Caco-2 (cell line): Measurements from ENCODE around the gene APP. TPM values are rescaled to one million over a fixed set of nuclear protein-coding genes. Genes with fewer than 3 reads are reported as not detected.

Source experiments
- BruUV-seq: library from RNA; stranded (reverse); fragments of 400-500 nt; replicated peaks from 2 replicates; lab custom pipeline; 2021; lab: Mats Ljungman, UMichigan
- CTCF ChIA-PET: fragments of 300-600 bp; sonication (Branson Sonifier 250); formaldehyde crosslinking; loops from one replicate; lab custom pipeline; 2022; ENCODE audit warnings: antibody characterized with exemption; lab: Charles Lee
- POLR2A ChIA-PET: fragments of 300-600 bp; sonication (Branson Sonifier 250); formaldehyde crosslinking; loops from one replicate; lab custom pipeline; 2022; ENCODE audit warnings: antibody characterized with exemption; lab: Charles Lee
- DNase-seq, 2 experiments: peaks; one replicate each; pipeline versions ENCODE4 v3.0.0 to v3.0.0-alpha.2; 2020 to 2022
- H3K27me3 ChIP-seq: replicated peaks from 2 replicates; pipeline ENCODE4 v1.6.0; 2011; ENCODE audit warnings: low read length; ENCODE audit not compliant: control insufficient read depth, insufficient read depth
- H3K36me3 ChIP-seq: 2 replicates; pipeline ENCODE4 v1.5.1; 2011; ENCODE audit warnings: low read length; ENCODE audit not compliant: control insufficient read depth, insufficient read depth
- H3K4me1 ChIP-seq: fragments of 250-450 bp; sonication (Bioruptor Pico); 2 replicates; pipeline ENCODE4 v1.5.1; 2020; ENCODE audit warnings: mild to moderate bottlenecking
- H3K4me3 ChIP-seq: 2 replicates; pipeline ENCODE4 v1.5.1; 2011; ENCODE audit warnings: low read depth, mild to moderate bottlenecking, control low read depth, low read length
- H3K9me3 ChIP-seq: fragments of 250-450 bp; sonication (Bioruptor Pico); 2 replicates; pipeline ENCODE4 v1.5.1; 2020; ENCODE audit warnings: mild to moderate bottlenecking, moderate library complexity
- H3K27ac Mint-ChIP-seq: one replicate; pipeline ENCODE4 v1.8.0; 2022; ENCODE audit warnings: mixed read lengths; ENCODE audit not compliant: unreplicated experiment
- H3K27me3 Mint-ChIP-seq: one replicate; pipeline ENCODE4 v1.8.0; 2022; ENCODE audit warnings: mixed read lengths; ENCODE audit not compliant: insufficient read depth, unreplicated experiment
- H3K36me3 Mint-ChIP-seq: one replicate; pipeline ENCODE4 v1.8.0; 2022; ENCODE audit warnings: mild to moderate bottlenecking, mixed read lengths; ENCODE audit not compliant: insufficient read depth, unreplicated experiment
- H3K4me1 Mint-ChIP-seq: one replicate; pipeline ENCODE4 v1.8.0; 2022; ENCODE audit warnings: low read depth, mixed read lengths; ENCODE audit not compliant: unreplicated experiment
- H3K4me3 Mint-ChIP-seq: one replicate; pipeline ENCODE4 v1.8.0; 2022; ENCODE audit warnings: mild to moderate bottlenecking, moderate library complexity, mixed read lengths; ENCODE audit not compliant: unreplicated experiment
- H3K9me3 Mint-ChIP-seq: one replicate; pipeline ENCODE4 v1.8.0; 2022; ENCODE audit warnings: mixed read lengths; ENCODE audit not compliant: unreplicated experiment
- intact Hi-C: fragments of 100-400 bp; cut with micrococcal nuclease; formaldehyde crosslinking; loops from one replicate; pipeline ENCODE4 v1.10.0; 2022; ENCODE audit not compliant: unreplicated experiment
- total RNA-seq: library from RNA; stranded (reverse); gene quantifications from 2 replicates; pipeline ENCODE4 v1.2.3, GENCODE V29; 2022
- TF ChIP-seq, protein P1 (sequence below), 2 experiments: fragments of 200-600 bp in 1 of 2; IDR thresholded peaks; 1 replicate in 1 of 2; 2 replicates in 1 of 2; pipeline versions ENCODE4 v1.5.1 to v1.8.0; 2011 to 2022; ENCODE audit warnings: antibody characterized with exemption in 1 of 2, control low read depth in 1 of 2, inconsistent platforms in 1 of 2, low read depth in 1 of 2, low read length in 1 of 2, mild to moderate bottlenecking in 1 of 2, moderate library complexity in 1 of 2; ENCODE audit not compliant: insufficient read depth in 1 of 2, severe bottlenecking in 1 of 2, unreplicated experiment in 1 of 2

APP gene
- total RNA-seq, 1 experiment from 2014 or later, result 331 TPM

DNA sequence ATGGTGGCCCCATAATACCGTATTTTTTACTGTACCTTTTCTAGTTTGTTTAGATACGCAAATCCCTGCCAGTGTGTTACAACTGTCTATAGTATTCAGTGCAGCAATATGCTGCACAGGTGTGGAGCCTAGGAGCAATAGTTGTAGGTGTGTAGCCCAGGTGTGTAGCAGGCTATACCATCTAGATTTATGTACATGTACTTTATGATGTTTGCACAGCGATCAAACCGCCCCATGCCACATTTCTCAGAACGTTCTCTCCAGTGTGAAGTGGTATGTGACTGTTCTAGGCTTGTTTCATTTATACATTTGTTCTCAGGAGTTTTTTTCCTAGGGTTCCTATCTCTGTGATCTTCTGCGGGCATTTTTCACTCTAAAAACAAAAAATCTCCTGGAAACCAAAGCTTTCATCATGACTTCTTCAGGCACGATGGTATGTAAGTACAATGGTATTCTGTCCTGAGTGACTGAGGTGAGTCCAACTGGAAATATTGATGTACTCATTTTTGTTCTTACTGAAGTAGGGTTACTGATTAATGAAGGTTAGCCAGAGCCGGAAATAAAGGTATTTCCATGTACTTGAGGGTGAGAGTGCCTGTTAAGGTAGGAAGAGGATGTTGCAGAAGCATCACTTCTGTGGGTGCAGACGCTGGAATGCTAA is 282.8 kb downstream of the APP start:
- no TSS peak for BruUV-seq
- Histone ChIP-seq H3K9me3 (no peaks in the 10 kb centered on the region), H3K4me1 (no peaks in the 10 kb centered on the region), H3K27me3 (no peaks in the 10 kb centered on the region), H3K4me3 (no peak overlapping the region), H3K36me3 (peaks cover 2% of the 10 kb centered on the region)
- intact Hi-C loops, result no loop called here
- ChIA-PET CTCF (no interaction called here), POLR2A (no interaction called here)
- Mint-ChIP-seq H3K4me1 (peaks cover 6% of the 10 kb centered on the region), H3K9me3 (no peaks in the 10 kb centered on the region), H3K27ac (no peak overlapping the region), H3K4me3 (no peak overlapping the region), H3K27me3 (no peaks in the 10 kb centered on the region), H3K36me3 (peaks cover 60% of the 10 kb centered on the region)
- no peak for DNase-seq
- TF ChIP-seq, protein P1, sequence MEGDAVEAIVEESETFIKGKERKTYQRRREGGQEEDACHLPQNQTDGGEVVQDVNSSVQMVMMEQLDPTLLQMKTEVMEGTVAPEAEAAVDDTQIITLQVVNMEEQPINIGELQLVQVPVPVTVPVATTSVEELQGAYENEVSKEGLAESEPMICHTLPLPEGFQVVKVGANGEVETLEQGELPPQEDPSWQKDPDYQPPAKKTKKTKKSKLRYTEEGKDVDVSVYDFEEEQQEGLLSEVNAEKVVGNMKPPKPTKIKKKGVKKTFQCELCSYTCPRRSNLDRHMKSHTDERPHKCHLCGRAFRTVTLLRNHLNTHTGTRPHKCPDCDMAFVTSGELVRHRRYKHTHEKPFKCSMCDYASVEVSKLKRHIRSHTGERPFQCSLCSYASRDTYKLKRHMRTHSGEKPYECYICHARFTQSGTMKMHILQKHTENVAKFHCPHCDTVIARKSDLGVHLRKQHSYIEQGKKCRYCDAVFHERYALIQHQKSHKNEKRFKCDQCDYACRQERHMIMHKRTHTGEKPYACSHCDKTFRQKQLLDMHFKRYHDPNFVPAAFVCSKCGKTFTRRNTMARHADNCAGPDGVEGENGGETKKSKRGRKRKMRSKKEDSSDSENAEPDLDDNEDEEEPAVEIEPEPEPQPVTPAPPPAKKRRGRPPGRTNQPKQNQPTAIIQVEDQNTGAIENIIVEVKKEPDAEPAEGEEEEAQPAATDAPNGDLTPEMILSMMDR (IDR thresholded peaks at IDR 0.05; ENCODE audit: insufficient read depth in 1 of 2, low read depth in 1 of 2, low read length in 1 of 2, severe bottlenecking in 1 of 2, unreplicated experiment in 1 of 2), result no peak

DNA sequence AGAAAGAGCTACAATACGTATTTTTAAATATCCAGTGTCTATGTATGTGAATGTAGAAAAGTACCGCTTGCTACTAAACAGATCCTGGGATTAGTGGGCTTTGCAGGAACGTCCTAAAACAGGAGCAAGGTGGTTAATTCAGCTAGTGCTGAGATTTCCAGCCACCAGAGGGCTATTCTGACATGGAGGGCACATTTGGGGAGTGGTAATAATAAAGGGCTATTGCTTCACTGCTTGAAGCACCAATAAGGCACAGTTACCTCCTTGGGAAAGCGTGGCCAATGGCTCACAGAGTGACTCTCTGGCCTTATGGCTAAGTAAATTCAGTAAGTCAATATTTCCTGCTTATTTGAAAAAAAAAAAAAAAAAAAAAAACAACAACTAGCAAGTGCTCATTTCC is 283.4 kb downstream of the APP start:
- ChIA-PET POLR2A (no interaction called here), CTCF (no interaction called here)
- Mint-ChIP-seq H3K4me3 (no peak overlapping the region), H3K36me3 (peaks cover 60% of the 10 kb centered on the region), H3K4me1 (peaks cover 6% of the 10 kb centered on the region), H3K27me3 (no peaks in the 10 kb centered on the region), H3K9me3 (no peaks in the 10 kb centered on the region), H3K27ac (no peak overlapping the region)
- no TSS peak for BruUV-seq
- H3K36me3 ChIP-seq, result peaks cover 2% of the 10 kb centered on the region
- no peaks in the 10 kb centered on the region for H3K27me3 ChIP-seq
- H3K4me3 ChIP-seq, result no peak overlapping the region
- DNase-seq, result peak in 1 of 2 experiments; percentile 8
- no peaks in the 10 kb centered on the region for H3K9me3 ChIP-seq
- no peaks in the 10 kb centered on the region for H3K4me1 ChIP-seq
- TF ChIP-seq, protein P1 (IDR thresholded peaks at IDR 0.05; ENCODE audit: insufficient read depth in 1 of 2, low read depth in 1 of 2, low read length in 1 of 2, severe bottlenecking in 1 of 2, unreplicated experiment in 1 of 2), result no peak
- intact Hi-C loops, result no loop called here

DNA sequence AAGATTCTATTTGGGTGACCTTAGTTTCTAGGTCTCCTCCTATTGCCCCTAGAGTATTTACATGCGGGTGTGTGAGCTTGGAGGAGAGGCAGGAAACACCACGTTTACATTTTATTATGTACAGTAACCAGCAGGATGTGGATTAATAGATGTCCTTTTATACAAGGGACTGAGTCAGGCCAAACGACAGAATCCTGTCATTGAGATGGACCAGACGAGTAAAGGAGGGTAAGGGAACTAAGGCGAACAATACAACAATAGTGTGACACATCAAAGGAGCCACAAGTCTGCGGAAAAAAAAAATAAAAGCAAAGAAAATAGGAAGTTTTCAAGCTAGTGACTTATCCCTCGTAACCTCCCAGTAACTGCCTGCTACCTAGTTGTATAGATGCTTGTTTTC is 284.7 kb downstream of the APP start:
- Mint-ChIP-seq H3K4me3 (no peak overlapping the region), H3K36me3 (peaks cover 61% of the 10 kb centered on the region), H3K27me3 (no peaks in the 10 kb centered on the region), H3K4me1 (peaks cover 6% of the 10 kb centered on the region), H3K9me3 (no peaks in the 10 kb centered on the region), H3K27ac (peak overlapping the region; percentile 55)
- ChIA-PET POLR2A (no interaction called here), CTCF (no interaction called here)
- Histone ChIP-seq H3K4me3 (no peak overlapping the region), H3K27me3 (no peaks in the 10 kb centered on the region), H3K4me1 (no peaks in the 10 kb centered on the region), H3K9me3 (no peaks in the 10 kb centered on the region), H3K36me3 (peaks cover 2% of the 10 kb centered on the region)
- DNase-seq, result no peak
- BruUV-seq, result no TSS peak
- TF ChIP-seq, protein P1 (IDR thresholded peaks at IDR 0.05; ENCODE audit: insufficient read depth in 1 of 2, low read depth in 1 of 2, low read length in 1 of 2, severe bottlenecking in 1 of 2, unreplicated experiment in 1 of 2), result no peak
- intact Hi-C loops, result no loop called here
